IMR-90 (cell line): Measurements from ENCODE around the gene TEX44. TPM values are rescaled to one million over a fixed set of nuclear protein-coding genes. Genes with fewer than 3 reads are reported as not detected.
A peak's percentile ranks its signal among the peaks of the same experiment; 100 is the strongest.

ENCODE experiments used
- CHD1 ChIP-seq: IDR thresholded peaks from 2 replicates; pipeline ENCODE4 v1.6.1; 2012; ENCODE audit warnings: low read depth, low read length, improper control_type of control experiment
- ELK1 ChIP-seq: fragments of 150-350 bp; IDR thresholded peaks from 2 replicates; pipeline ENCODE4 v1.6.1; 2016; ENCODE audit warnings: low read depth, mild to moderate bottlenecking, low read length, moderate library complexity, borderline replicate concordance
- FOS ChIP-seq: fragments of 150-350 bp; IDR thresholded peaks from 2 replicates; pipeline ENCODE4 v1.6.1; 2016; ENCODE audit warnings: low read depth, low read length
- NFE2L2 ChIP-seq: fragments of 150-350 bp; IDR thresholded peaks from 2 replicates; pipeline ENCODE4 v1.6.1; 2016; ENCODE audit warnings: low read depth, mild to moderate bottlenecking, low read length
- polyA plus RNA-seq, 3 experiments: library from polyadenylated mRNA; depleted of rRNA; stranded (reverse); fragments of >200 nt; gene quantifications; 2 replicates each; pipeline ENCODE4 v1.2.3, GENCODE V29; 2012; ENCODE audit warnings: low replicate concordance in 1 of 3
- total RNA-seq: library from RNA; depleted of rRNA; stranded (reverse); fragments of >200 nt; gene quantifications from 2 replicates; pipeline ENCODE4 v1.2.3, GENCODE V29; 2012

The TEX44 gene
- total and polyA plus RNA-seq, 2 of the 4 experiments (the other 2 are of a cell fraction): not detected

GRCh38 chr2:231642631-231643494 is 50.2 kb downstream of the TEX44 start (continued):
- TF ChIP-seq ELK1 (no peak), CHD1 (no peak), NFE2L2 (no peak), FOS (peak; percentile 45)
